NCI-H1105 (cell line): ENCODE data around the gene MBOAT1.

ENCODE experiments used
- DNase-seq: peaks from one replicate; lab custom pipeline; 2025; lab: John Stamatoyannopoulos, UW

MBOAT1 gene

GRCh38 chr6:20099156-20099555 lies 113.1 kb downstream of the MBOAT1 start:
- DNase-seq, result no peak

- DNase-seq, result no peak
Observed at GRCh38 chr6:20098267-20098876, 113.9 kb downstream of the MBOAT1 start.

- DNase-seq, result no peak
Observed at GRCh38 chr6:20096536-20096935, 115.7 kb downstream of the MBOAT1 start.

DNA sequence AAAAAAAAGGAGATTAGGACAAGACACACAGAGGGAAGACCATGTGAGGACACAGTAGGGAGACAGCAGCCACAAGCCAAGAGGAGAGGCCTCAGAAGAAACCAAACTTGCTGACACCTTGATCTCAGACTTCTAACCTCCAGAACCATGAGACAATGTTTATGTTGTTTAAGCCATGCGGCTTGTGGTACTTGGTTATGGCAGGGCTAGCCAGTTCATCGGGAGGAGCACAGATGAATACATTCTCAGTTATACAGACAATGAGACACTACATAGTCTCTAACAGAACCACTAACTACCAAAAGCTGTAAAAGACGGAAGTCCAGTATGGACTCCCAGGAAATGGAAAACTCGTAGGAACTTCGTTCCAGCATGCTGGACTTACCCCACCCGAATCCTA lies 116.8 kb downstream of the MBOAT1 start:
- DNase-seq, result no peak

- peak; percentile 24 for DNase-seq
Observed at GRCh38 chr6:20092071-20092566, 120.2 kb downstream of the MBOAT1 start.

- DNase-seq, result no peak
Observed at GRCh38 chr6:20086992-20087391, 125.3 kb downstream of the MBOAT1 start.

- DNase-seq, result no peak
Observed at GRCh38 chr6:20085817-20086216, 126.5 kb downstream of the MBOAT1 start.

- DNase-seq, result no peak
Observed at GRCh38 chr6:20084411-20084810, 127.9 kb downstream of the MBOAT1 start.

GRCh38 chr6:20071998-20072397 lies 140.3 kb downstream of the MBOAT1 start:
- DNase-seq, result no peak

DNA sequence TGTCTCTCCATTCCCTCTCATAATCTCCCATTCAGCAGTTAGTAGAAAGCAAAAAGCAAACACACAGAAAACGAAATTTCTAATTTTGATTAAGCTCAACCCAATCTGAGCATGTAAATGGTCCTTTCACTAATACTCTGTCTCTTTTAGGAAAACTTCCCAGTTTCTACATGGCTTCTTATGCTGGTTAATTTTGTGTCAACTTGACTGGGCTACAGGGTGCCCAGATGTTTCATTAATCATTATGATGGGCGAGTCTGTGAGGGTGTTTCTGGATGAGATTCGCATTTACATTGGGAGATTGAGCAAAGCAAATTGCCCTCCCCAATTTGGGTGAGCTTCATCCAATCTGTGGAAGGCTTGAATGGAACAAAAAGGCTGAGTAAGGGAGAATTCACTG lies 142.2 kb downstream of the MBOAT1 start:
- no peak for DNase-seq

- peak; percentile 87 for DNase-seq
Observed at GRCh38 chr6:20069021-20069522, 143.2 kb downstream of the MBOAT1 start.

DNA sequence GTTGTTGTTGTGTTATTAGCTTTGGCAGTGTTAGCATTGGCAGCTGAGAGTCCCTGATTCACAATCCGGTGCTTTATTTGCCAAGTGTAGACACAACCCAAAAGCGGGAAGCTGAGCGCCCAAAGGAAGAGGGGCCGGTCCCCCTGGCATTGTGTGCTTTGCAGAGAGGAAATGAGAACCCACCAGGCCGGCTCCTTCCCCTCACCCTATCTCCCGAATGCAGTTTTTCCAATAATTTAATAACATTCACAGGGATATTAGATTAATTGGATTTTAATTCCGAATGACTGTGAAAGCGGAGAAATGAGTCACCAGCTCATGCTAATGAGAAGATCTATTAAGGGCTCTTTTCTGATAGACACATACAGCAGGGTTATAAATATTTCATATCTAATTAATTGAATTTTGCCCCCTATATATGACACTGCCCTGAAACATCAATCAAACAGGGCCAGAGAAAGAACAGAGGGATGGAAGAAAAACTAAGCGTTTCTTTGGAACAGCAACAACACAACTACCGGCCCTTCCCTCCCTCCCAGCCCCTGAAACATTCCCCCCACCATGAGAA lies 143.8 kb downstream of the MBOAT1 start:
- DNase-seq, result peak; percentile 26

DNA sequence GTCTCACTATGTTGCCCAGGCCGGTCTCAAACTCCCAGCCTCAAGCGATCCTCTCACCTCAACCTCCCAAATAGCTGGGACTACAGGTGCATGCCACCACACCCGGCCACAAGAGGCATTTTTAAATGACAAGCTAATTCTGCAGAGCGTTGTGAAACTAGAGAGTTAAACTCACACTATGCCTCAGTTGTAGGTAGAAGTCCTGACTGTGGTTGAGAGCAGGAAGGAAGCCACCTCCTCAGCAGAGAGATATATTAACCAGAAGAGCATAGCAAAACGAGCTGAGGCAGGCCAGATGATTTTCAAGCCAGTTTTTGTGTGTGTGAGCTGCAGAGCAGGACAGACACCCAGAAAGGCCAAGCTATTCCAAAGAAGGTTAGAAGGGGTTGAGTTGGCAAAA lies 150.3 kb downstream of the MBOAT1 start:
- no peak for DNase-seq

DNA sequence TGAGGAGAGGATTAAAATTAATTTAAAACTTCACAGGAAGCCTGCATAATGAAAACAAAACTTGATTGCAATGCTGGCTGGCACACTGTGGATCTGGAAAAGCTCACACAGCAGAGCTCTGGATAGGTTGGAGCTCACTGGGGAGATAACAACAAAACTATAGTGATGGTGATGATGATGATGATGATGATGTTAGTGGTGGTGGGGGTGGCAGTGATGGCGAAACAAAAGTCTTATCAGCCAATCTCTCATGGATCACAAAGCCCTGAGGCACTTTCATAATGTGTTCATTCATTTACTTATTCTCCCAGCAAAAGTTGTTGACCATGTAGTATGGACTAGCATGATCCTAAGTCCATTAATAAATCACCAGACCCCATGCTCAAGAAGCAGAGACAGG lies 152.0 kb downstream of the MBOAT1 start:
- no peak for DNase-seq

GRCh38 chr6:20058912-20059311 lies 153.4 kb downstream of the MBOAT1 start:
- DNase-seq, result no peak

DNA sequence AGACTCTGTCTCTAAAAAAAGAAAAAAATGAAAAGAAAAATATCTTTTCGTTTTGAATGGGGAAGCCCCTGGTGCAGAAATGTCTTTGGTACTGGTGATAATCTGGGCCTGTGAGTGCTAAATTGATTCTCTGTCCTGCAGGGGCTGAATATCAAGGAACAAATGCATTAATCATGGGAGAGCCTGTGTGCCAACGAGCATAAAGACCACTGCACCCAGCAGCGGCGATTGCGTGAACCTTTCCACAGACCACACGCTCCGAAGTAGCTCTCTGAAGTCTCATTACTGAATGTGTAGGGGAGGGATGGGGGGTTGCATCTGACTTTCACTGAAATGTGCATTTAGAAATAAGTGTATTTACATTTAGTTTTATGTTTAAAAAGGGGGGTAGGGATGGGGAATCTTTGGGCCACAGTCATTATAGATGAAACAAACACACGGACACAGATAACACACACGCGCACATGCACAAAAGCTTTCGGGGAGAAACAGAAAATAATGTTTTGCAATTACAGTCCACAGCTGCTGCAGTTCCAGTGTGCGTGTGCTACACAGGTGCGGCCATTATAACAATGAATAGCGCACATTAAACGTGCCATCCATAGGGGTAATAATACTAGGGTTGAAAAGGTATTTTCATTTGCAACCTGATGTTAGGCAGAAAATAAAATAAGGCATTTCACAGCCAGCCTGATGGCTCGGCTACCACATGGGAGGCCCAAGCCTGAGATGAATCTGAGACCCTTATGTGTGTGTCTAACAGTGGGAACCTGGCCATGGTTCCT lies 154.0 kb downstream of the MBOAT1 start:
- no peak for DNase-seq

- peak; percentile 88 for DNase-seq
Observed at GRCh38 chr6:20056350-20056992, 155.8 kb downstream of the MBOAT1 start.

GRCh38 chr6:20055916-20056315 lies 156.4 kb downstream of the MBOAT1 start:
- DNase-seq, result no peak
